ENCODE data around the gene ALDH16A1.
A peak's percentile ranks its signal among the peaks of the same experiment; 100 is the strongest.

ALDH16A1 gene

DNA sequence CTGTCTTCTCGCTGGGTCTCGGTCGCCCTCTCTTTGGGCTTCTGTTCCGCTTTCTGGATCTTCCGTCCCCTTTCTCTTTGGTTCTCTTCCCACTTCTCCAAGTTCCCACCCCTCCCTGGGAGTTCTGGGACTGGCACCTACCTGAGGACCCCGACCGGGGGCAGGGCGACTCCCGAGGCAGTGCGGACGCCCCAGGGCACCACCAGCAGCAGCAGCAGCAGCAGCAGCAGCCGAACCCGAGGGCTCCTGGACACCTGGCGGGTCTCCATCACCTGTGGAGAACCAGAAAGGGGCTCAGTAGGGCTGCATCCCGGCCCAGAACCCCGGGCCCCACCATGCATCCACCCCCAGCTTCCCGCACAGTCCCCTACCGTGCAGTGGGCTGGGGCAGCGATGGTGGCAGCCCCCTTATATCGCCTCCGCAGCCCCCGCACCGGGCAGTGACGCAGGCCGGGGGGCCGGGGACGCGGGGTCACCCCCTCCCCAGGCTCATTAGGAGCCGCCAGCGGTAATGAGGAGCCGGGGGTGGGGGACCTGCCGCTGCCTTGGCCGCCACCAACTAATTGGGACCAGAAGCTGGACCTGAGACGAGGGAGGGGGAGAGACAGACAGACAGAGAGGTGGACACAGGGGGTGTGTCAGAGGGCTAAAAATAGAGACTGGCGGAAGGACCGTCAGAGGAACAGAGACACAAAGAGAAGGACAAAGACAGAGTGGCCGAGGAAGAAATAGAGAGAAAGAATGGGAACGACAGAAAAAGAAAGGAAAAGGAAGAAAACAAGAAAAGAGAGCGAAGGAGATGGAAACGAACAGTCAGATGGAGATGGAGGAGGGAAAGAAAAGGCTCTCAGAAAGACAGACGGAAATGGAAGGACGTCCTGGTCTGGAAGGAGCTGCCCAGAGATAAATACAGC is 29.7 kb upstream of the ALDH16A1 start, which contains the start of gene PTH2:
TSS of gene PTH2 (minus strand) at position 371 of the 914 bp plus-strand sequence. CDS start at position 269, 102 bp downstream.
- no peak for DNase-seq (ENCODE audit: low read depth in 2 of 2)

DNA sequence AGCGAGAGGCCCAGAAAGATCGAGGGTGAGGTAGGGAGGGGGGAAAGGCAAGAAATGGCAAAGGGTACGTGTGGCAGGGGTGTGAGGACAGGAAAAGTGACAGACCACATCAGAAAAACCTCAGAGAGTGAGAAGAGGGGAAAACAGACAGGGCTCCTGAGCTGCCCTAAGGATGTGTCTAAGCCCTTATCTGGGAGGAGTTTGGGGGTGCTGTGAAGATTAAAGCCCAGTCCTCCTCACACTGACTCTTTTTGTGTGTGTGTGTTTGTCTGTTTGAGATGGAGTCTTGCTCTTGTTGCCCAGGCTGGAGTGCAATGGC is 29.1 kb upstream of the ALDH16A1 start:
- no peak for DNase-seq (ENCODE audit: low read depth in 2 of 2)

DNA sequence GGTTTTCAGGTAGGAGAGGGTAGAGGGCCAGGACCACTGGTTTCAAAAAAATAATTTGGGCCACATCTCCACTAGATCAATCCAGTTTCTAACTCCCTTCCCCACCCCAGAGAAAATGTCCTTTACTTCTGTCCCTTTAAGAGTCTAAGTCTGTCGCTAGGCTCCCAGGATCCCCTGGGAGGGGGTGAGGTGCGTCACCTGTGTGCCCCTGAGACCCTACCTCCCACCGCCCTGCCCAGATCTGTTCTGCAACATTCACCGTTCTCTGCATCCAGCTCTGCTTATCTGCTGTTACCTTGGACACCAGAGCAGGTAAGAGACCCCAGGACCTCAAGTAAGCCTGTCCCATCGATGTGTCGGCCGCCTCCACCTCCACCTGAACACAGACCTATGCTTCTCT is 27.8 kb upstream of the ALDH16A1 start, which contains the start of gene GFY:
TSS of gene GFY (plus strand) at position 211 of the 400 bp plus-strand sequence. CDS start 1,043 bp downstream, outside the sequence.
- no peak for DNase-seq (ENCODE audit: low read depth in 2 of 2)

- no peak for DNase-seq (ENCODE audit: low read depth in 2 of 2)
These were observed 27.0 kb upstream of the ALDH16A1 start for GRCh38 chr19:49425922-49426592.

- DNase-seq (ENCODE audit: low read depth in 2 of 2) = no peak
These were observed 25.7 kb upstream of the ALDH16A1 start for GRCh38 chr19:49427339-49427738.

DNA sequence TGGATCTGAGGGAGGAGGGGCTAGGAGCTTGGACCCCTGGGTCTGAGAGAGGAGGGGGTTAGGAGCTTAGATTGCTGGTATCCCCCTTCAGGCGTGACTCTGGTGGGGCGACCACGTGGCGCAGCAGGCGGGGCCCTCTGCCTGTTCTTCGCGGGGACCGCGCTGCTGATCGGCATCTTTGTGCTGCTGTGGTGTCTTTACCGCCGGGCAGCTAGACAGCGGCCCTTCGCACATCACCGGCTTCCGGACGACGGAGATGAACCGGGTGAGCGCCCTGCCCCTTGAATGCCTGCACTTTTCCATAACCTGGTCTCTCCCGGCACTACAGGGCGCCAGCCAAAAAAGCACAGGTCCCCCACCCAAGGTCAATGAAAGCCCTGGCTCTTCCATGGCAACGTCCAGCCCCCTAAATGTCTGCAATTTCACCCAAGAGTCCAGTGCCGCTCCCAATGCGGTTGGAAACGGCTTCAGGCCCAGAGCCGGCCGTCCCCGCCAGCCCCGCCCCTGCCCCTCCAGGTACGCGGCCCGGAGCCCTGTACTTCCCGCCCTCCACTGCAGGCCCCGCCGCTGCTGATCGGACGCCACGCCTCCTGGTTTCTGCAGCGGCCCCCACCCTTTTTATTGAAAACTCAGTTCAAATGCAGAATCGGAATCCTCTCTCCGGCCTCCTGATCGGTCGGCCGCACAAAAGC is 25.0 kb upstream of the ALDH16A1 start:
- no peak for DNase-seq (ENCODE audit: low read depth in 2 of 2)

GRCh38 chr19:49428547-49429451 is 24.2 kb upstream of the ALDH16A1 start:
- DNase-seq (ENCODE audit: low read depth in 2 of 2) = no peak

- DNase-seq (ENCODE audit: low read depth in 2 of 2) = no peak
These were observed 22.8 kb upstream of the ALDH16A1 start for GRCh38 chr19:49430172-49430677.

GRCh38 chr19:49430678-49431329 is 22.2 kb upstream of the ALDH16A1 start:
- DNase-seq (ENCODE audit: low read depth in 2 of 2) = no peak

DNA sequence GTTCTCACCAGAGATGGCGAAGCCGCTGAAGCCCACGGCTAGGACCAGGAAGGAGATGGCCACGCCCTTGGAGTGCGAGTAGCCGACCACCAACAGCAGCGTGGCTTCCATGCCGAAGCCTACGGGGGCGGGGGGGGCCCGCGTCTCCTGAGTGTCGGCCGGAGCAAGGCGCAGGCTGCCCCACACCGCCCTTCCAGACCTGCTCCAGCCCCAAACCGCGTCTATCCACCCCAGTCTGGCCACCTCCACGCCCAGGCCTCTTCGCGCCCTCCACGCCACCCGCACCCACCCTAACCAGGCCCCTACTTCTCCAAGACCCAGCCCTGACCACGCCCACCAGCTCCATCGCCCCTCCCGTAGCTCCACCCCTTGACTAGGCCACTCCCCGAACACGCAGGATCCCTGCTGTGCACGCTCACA is 21.7 kb upstream of the ALDH16A1 start:
- DNase-seq (ENCODE audit: low read depth in 2 of 2) = no peak

- no peak for DNase-seq (ENCODE audit: low read depth in 2 of 2)
These were observed 20.6 kb upstream of the ALDH16A1 start for GRCh38 chr19:49432141-49433073.

- no peak for DNase-seq (ENCODE audit: low read depth in 2 of 2)
These were observed 19.7 kb upstream of the ALDH16A1 start for GRCh38 chr19:49433240-49433901.

GRCh38 chr19:49434907-49435583 is 18.0 kb upstream of the ALDH16A1 start:
- no peak for DNase-seq (ENCODE audit: low read depth in 2 of 2)

GRCh38 chr19:49435670-49436069 is 17.4 kb upstream of the ALDH16A1 start:
- no peak for DNase-seq (ENCODE audit: low read depth in 2 of 2)

- peak; percentile 61 to 67 for DNase-seq (ENCODE audit: low read depth in 2 of 2)
These were observed 16.5 kb upstream of the ALDH16A1 start for GRCh38 chr19:49436381-49437017.

DNA sequence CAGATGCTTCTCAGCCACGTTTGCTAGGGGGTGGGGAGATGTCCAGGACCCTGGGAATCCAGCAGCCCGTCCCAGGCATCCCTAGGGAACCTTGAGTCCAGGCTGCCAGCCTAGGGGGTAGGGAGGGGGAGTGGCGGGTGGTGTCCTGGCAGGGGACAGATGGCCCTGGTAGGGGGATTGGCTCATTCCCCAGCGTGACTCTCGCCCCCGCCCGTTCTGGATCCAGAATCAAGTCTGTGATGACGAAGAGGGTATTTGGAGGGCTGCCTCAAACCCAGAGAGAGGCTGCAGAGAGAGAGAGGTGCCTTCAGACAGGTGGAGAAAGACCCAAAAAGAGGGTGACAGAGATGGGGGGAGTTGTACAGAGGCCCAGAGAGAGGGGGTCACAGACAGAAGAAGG is 15.8 kb upstream of the ALDH16A1 start:
- DNase-seq (ENCODE audit: low read depth in 2 of 2) = no peak

- DNase-seq (ENCODE audit: low read depth in 2 of 2) = no peak
These were observed 14.8 kb upstream of the ALDH16A1 start for GRCh38 chr19:49438261-49438660.

GRCh38 chr19:49439836-49440235 is 13.2 kb upstream of the ALDH16A1 start:
- no peak for DNase-seq (ENCODE audit: low read depth in 2 of 2)

All from stimulated activated CD8-positive, alpha-beta memory T cell treated with anti-CD3 and anti-CD28 coated beads, Interleukin-15, amount 100 ng/mL, for 48 hours (primary cell).